Suprapubic skin (tissue), 3 donors: ENCODE data around the gene RCOR3.

Experiments used
- POLR2A ChIP-seq, 2 donors: fragments of 450-650 bp; IDR thresholded peaks; one replicate each; pipeline ENCODE4 v1.6.1; 2017; ENCODE audit warnings: antibody characterized with exemption in 2 of 2, mild to moderate bottlenecking in 2 of 2, moderate library complexity in 2 of 2
- TF ChIP-seq, protein P1 (sequence below), 2 donors: fragments of 200-600 bp in 1 of 2; fragments of 450-650 bp in 1 of 2; sonication (generic) in 1 of 2; IDR thresholded peaks; one replicate each; pipeline ENCODE4 v1.5.1; 2016 to 2019; ENCODE audit warnings: antibody characterized with exemption in 2 of 2, mild to moderate bottlenecking in 1 of 2, moderate library complexity in 1 of 2

DNA sequence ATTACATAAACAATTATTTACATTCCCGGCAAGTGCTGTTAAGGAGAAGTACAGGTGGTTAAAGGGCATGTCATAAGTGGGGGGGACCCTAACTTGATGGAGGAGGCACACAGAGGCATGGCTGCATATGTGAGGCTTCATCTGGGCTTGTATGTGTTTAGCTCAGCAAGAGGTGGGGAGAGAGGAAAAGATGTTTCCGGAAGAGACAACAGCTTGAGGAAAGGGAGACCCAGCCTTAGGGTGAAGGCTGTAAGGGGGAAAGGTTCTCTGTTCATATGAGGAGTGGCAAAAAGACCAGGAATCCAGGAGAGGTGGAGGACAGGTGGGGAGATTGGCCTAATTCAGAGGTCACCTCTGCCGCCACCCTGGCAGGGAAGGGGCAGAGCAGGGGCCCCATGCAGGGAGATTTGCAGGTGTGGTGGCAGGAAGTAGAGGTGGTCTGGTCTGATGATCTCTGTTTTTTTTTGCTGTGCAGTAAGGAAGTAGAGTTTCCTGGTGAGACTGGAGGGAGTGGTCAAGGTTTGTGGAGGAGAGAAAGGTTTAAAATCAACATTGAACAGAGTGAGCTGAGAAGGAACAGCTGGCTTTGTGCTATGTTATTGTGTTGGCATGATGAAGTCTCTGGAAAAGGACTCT lies 76.5 kb downstream of the RCOR3 start:
- TF ChIP-seq, protein P1, sequence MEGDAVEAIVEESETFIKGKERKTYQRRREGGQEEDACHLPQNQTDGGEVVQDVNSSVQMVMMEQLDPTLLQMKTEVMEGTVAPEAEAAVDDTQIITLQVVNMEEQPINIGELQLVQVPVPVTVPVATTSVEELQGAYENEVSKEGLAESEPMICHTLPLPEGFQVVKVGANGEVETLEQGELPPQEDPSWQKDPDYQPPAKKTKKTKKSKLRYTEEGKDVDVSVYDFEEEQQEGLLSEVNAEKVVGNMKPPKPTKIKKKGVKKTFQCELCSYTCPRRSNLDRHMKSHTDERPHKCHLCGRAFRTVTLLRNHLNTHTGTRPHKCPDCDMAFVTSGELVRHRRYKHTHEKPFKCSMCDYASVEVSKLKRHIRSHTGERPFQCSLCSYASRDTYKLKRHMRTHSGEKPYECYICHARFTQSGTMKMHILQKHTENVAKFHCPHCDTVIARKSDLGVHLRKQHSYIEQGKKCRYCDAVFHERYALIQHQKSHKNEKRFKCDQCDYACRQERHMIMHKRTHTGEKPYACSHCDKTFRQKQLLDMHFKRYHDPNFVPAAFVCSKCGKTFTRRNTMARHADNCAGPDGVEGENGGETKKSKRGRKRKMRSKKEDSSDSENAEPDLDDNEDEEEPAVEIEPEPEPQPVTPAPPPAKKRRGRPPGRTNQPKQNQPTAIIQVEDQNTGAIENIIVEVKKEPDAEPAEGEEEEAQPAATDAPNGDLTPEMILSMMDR (IDR thresholded peaks at IDR 0.05): no peak
- TF ChIP-seq POLR2A (IDR thresholded peaks at IDR 0.05): no peak
